CD4-positive, alpha-beta T cell treated with Interleukin-15 for 4 hours (primary cell): Measurements from ENCODE around the gene PCDHA11.
"Not testable (repeated sequence)": the region's sequence is repeated elsewhere in the genome, so short reads cannot be mapped to it uniquely, and the experiment has no call there.

ENCODE experiments used
- DNase-seq: peaks from one replicate; pipeline ENCODE4 v3.0.0-alpha.2; 2020; ENCODE audit warnings: low spot score

Gene PCDHA11

GRCh38 chr5:140849831-140850634 is 18.7 kb upstream of the PCDHA11 start:
- not testable (repeated sequence) for DNase-seq

GRCh38 chr5:140855772-140856674 is 12.7 kb upstream of the PCDHA11 start, which contains the start of gene PCDHA10:
Gene PCDHA10, plus strand, starts transcription at chr5:140855897. Its CDS starts 152 bp downstream, at chr5:140856049.
- no peak for DNase-seq

- no peak for DNase-seq
Observed at GRCh38 chr5:140857177-140857986, 11.4 kb upstream of the PCDHA11 start.

GRCh38 chr5:140857987-140858240 is 10.8 kb upstream of the PCDHA11 start:
- DNase-seq, result no peak

GRCh38 chr5:140862441-140863295 is 6.1 kb upstream of the PCDHA11 start:
- no peak for DNase-seq

- no peak for DNase-seq
Observed at GRCh38 chr5:140869555-140869886, 764 bp downstream of the PCDHA11 start.

GRCh38 chr5:140870221-140871201 is 1.8 kb downstream of the PCDHA11 start:
- no peak for DNase-seq

GRCh38 chr5:140875085-140876065 is 6.6 kb downstream of the PCDHA11 start, which contains the start of gene PCDHA12:
Gene PCDHA12, plus strand, starts transcription at chr5:140875308. Its CDS starts 165 bp downstream, at chr5:140875473.
- no peak for DNase-seq

GRCh38 chr5:140876541-140877261 is 7.9 kb downstream of the PCDHA11 start:
- DNase-seq, result not testable (repeated sequence)

- no peak for DNase-seq
Observed at GRCh38 chr5:140877262-140877581, 8.5 kb downstream of the PCDHA11 start.

- no peak for DNase-seq
Observed at GRCh38 chr5:140881889-140882590, 13.3 kb downstream of the PCDHA11 start, which contains the start of gene PCDHA13. Gene PCDHA13, plus strand, starts transcription at chr5:140882124. Its CDS starts 145 bp downstream, at chr5:140882269.

- no peak for DNase-seq
Observed at GRCh38 chr5:140882591-140882899, 13.8 kb downstream of the PCDHA11 start.

- no peak for DNase-seq
Observed at GRCh38 chr5:140883373-140883772, 14.6 kb downstream of the PCDHA11 start.

- DNase-seq, result no peak
Observed at GRCh38 chr5:140883927-140884697, 15.4 kb downstream of the PCDHA11 start.

GRCh38 chr5:140916325-140916724 is 47.6 kb downstream of the PCDHA11 start:
- DNase-seq, result no peak
